ENCODE measurements around the gene TFPI.

DNA sequence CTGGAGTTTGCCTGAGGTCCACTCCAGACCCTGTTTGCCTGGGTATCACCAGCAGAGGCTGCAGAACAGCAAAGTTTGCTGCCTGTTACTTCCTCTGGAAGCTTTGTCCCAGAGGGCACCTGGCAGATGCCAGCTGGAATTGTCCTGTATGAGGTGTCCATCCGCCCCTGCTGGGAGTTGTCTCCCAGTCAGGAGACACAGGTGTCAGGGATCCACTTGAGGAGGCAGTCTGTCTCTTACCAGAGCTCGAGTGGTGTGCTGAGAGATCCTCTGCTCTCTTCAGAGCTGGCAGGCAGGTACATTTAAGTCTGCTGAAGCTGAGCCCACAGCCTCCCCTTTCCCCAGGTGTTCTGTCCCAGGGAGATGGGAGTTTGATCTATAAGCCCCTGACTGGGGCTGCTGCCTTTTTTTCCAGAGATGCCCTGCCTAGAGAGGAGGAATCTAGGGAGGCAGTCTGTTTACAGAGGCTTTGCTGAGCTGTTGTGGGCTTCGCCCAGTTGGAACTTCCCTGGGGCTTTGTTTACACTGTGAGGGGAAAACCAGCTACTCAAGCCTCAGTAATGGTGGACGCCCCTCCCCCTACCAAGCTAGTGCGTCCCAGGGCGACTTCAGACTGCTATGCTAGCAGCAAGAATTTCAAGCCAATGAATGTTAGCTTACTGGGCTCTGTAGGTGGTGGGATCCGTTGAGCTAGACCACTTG, 34.7 kb downstream of the TFPI start:
- no peak for TF ChIP-seq EZH2 (IDR thresholded peaks at IDR 0.05; ENCODE audit: borderline replicate concordance, low read length)
- TF ChIP-seq, protein P1, sequence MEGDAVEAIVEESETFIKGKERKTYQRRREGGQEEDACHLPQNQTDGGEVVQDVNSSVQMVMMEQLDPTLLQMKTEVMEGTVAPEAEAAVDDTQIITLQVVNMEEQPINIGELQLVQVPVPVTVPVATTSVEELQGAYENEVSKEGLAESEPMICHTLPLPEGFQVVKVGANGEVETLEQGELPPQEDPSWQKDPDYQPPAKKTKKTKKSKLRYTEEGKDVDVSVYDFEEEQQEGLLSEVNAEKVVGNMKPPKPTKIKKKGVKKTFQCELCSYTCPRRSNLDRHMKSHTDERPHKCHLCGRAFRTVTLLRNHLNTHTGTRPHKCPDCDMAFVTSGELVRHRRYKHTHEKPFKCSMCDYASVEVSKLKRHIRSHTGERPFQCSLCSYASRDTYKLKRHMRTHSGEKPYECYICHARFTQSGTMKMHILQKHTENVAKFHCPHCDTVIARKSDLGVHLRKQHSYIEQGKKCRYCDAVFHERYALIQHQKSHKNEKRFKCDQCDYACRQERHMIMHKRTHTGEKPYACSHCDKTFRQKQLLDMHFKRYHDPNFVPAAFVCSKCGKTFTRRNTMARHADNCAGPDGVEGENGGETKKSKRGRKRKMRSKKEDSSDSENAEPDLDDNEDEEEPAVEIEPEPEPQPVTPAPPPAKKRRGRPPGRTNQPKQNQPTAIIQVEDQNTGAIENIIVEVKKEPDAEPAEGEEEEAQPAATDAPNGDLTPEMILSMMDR (conservative IDR thresholded peaks at IDR 0.05 in 1 of 2, IDR thresholded peaks at IDR 0.05 in 1 of 2; ENCODE audit: extremely low read depth in 1 of 2, insufficient read depth in 1 of 2, low read depth in 1 of 2, low read length in 2 of 2) = no peak

Measured in mammary epithelial cell (primary cell).